SK-N-SH (cell line): ENCODE measurements around the gene ATP12A. TPM values are rescaled to one million over a fixed set of nuclear protein-coding genes. Genes with fewer than 3 reads are reported as not detected.
A peak's percentile ranks its signal among the peaks of the same experiment; 100 is the strongest.

Experiments used
- CTCF ChIA-PET: fragments of 300-600, 350-600 bp; formaldehyde crosslinking; extraction: SDS; loops from one replicate; lab custom pipeline; 2021; lab: Yijun Ruan, JAX
- POLR2A ChIA-PET: fragments of 350-600 bp; sonication (Branson Sonifier 250); formaldehyde crosslinking; extraction: SDS; loops from one replicate; lab custom pipeline; 2020; ENCODE audit warnings: antibody characterized with exemption, inconsistent platforms; lab: Yijun Ruan, JAX
- DNase-seq: peaks from one replicate; pipeline ENCODE4 v3.0.0; 2012
- H2AFZ ChIP-seq: fragments of 200-600 bp; sonication (generic); 2 replicates; pipeline ENCODE4 v1.8.1; 2016; ENCODE audit warnings: antibody characterized with exemption, mild to moderate bottlenecking, low read depth
- H3F3A ChIP-seq: fragments of 200-600 bp; sonication (generic); replicated peaks from 2 replicates; pipeline ENCODE3; 2016; ENCODE audit warnings: antibody characterized with exemption, mild to moderate bottlenecking; ENCODE audit not compliant: insufficient read depth
- H3K27ac ChIP-seq, 2 experiments: fragments of 200-500 bp in 1 of 2; fragments of 200-600 bp in 1 of 2; sonication (Bioruptor generic) in 1 of 2; sonication (generic), shearing (Covaris generic) in 1 of 2; 2 replicates each; pipeline versions ENCODE4 v1.5.1 to v1.6.1; 2014 to 2016; ENCODE audit warnings: low read depth in 2 of 2, inconsistent platforms in 1 of 2, low read length in 1 of 2, mild to moderate bottlenecking in 1 of 2, mixed read lengths in 1 of 2
- H3K27me3 ChIP-seq: fragments of 200-600 bp; sonication (generic), shearing (Covaris generic); 2 replicates; pipeline ENCODE4 v1.6.1; 2016; ENCODE audit warnings: mixed run types; ENCODE audit not compliant: insufficient read depth
- H3K36me3 ChIP-seq, 2 experiments: fragments of 200-500 bp in 1 of 2; fragments of 200-600 bp in 1 of 2; sonication (Bioruptor generic) in 1 of 2; sonication (generic) in 1 of 2; replicated peaks in 1 of 2; 2 replicates each; pipeline versions ENCODE3 to v1.5.1; 2014 to 2016; ENCODE audit warnings: low read length in 1 of 2, mild to moderate bottlenecking in 1 of 2; ENCODE audit not compliant: insufficient read depth in 2 of 2, control insufficient read depth in 1 of 2
- H3K4me1 ChIP-seq, 2 experiments: fragments of 200-500 bp in 1 of 2; fragments of 200-600 bp in 1 of 2; sonication (Bioruptor generic) in 1 of 2; sonication (generic), shearing (Covaris generic) in 1 of 2; 2 replicates each; pipeline versions ENCODE4 v1.5.1 to v1.6.1; 2014 to 2016; ENCODE audit warnings: low read depth in 1 of 2, low read length in 1 of 2, mixed run types in 1 of 2; ENCODE audit not compliant: insufficient read depth in 2 of 2, control insufficient read depth in 1 of 2
- H3K4me2 ChIP-seq: fragments of 200-600 bp; sonication (generic), shearing (Covaris generic); 2 replicates; pipeline ENCODE4 v1.6.1; 2017; ENCODE audit warnings: mixed run types
- H3K4me3 ChIP-seq, 2 experiments: fragments of 200-500 bp in 1 of 2; fragments of 200-600 bp in 1 of 2; sonication (Bioruptor generic) in 1 of 2; sonication (generic), shearing (Covaris generic) in 1 of 2; 2 replicates each; pipeline versions ENCODE4 v1.5.1 to v1.8.1; 2014 to 2016; ENCODE audit warnings: low read depth in 2 of 2, inconsistent platforms in 1 of 2, low read length in 1 of 2, mild to moderate bottlenecking in 1 of 2, mixed read lengths in 1 of 2, moderate library complexity in 1 of 2
- H3K79me2 ChIP-seq: fragments of 200-600 bp; sonication (generic); 2 replicates; pipeline ENCODE4 v1.8.1; 2017; ENCODE audit warnings: mild to moderate bottlenecking; ENCODE audit not compliant: insufficient read depth
- H3K9ac ChIP-seq: fragments of 200-600 bp; sonication (generic); 2 replicates; pipeline ENCODE4 v1.6.1; 2017; ENCODE audit warnings: mixed run types
- H3K9me2 ChIP-seq: fragments of 200-600 bp; sonication (generic); 2 replicates; pipeline ENCODE4 v1.6.1; 2017; ENCODE audit warnings: mixed run types
- H3K9me3 ChIP-seq: fragments of 200-600 bp; sonication (generic); 2 replicates; pipeline ENCODE4 v1.6.1; 2017; ENCODE audit warnings: mixed run types, mild to moderate bottlenecking, moderate library complexity
- H4K20me1 ChIP-seq: fragments of 200-600 bp; sonication (generic); 2 replicates; pipeline ENCODE4 v1.6.1; 2017; ENCODE audit warnings: mild to moderate bottlenecking, mixed run types; ENCODE audit not compliant: insufficient read depth
- CTCF ChIP-seq: fragments of 200-600 bp; sonication (generic); IDR thresholded peaks from 2 replicates; pipeline ENCODE4 v1.6.1; 2017; ENCODE audit warnings: antibody characterized with exemption, mild to moderate bottlenecking, moderate library complexity
- EP300 ChIP-seq, 2 experiments: IDR thresholded peaks; 2 replicates each; pipeline versions ENCODE4 v1.4.0 to v1.6.1; 2012; ENCODE audit warnings: borderline replicate concordance in 1 of 2, low read depth in 1 of 2, low read length in 1 of 2
- FOSL2 ChIP-seq: IDR thresholded peaks from 2 replicates; pipeline ENCODE4 v1.4.0; 2012; ENCODE audit warnings: low read depth, mild to moderate bottlenecking, moderate library complexity, borderline replicate concordance
- FOXJ3 ChIP-seq: sonication (generic); formaldehyde crosslinking; IDR thresholded peaks from 2 replicates; pipeline ENCODE4 v1.5.1; 2020; ENCODE audit warnings: mild to moderate bottlenecking, missing genetic modification reagents
- GATA2 ChIP-seq: sonication (generic); formaldehyde crosslinking; IDR thresholded peaks from 2 replicates; pipeline ENCODE4 v1.5.0; 2020; ENCODE audit warnings: mild to moderate bottlenecking, missing genetic modification reagents
- IRF3 ChIP-seq: fragments of 150-350 bp; IDR thresholded peaks from 2 replicates; pipeline ENCODE4 v1.6.1; 2016; ENCODE audit warnings: mild to moderate bottlenecking, low read depth, low read length
- MXI1 ChIP-seq: IDR thresholded peaks from 2 replicates; pipeline ENCODE4 v1.6.1; 2012; ENCODE audit warnings: mild to moderate bottlenecking, low read depth, low read length, improper control_type of control experiment
- NRF1 ChIP-seq: IDR thresholded peaks from 2 replicates; pipeline ENCODE4 v1.6.1; 2012; ENCODE audit warnings: low read depth, mild to moderate bottlenecking, low read length
- RAD21 ChIP-seq: IDR thresholded peaks from 2 replicates; pipeline ENCODE4 v1.6.1; 2012; ENCODE audit warnings: mild to moderate bottlenecking, low read length
- RFX5 ChIP-seq: IDR thresholded peaks from 2 replicates; pipeline ENCODE4 v1.6.1; 2012; ENCODE audit warnings: mild to moderate bottlenecking, improper control_type of control experiment, low read length
- SMC3 ChIP-seq: IDR thresholded peaks from 2 replicates; pipeline ENCODE4 v1.6.1; 2012; ENCODE audit warnings: low read depth, low read length, improper control_type of control experiment
- TAF1 ChIP-seq: IDR thresholded peaks from 2 replicates; pipeline ENCODE4 v1.6.1; 2012; ENCODE audit warnings: low read depth, mild to moderate bottlenecking, low read length, moderate library complexity, borderline replicate concordance
- TCF12 ChIP-seq: IDR thresholded peaks from 2 replicates; pipeline ENCODE4 v1.4.0; 2012
- TEAD4 ChIP-seq: IDR thresholded peaks from 2 replicates; pipeline ENCODE4 v1.4.0; 2012; ENCODE audit warnings: mild to moderate bottlenecking, borderline replicate concordance; ENCODE audit not compliant: insufficient read depth
- USF1 ChIP-seq: IDR thresholded peaks from 2 replicates; pipeline ENCODE4 v1.4.0; 2012; ENCODE audit warnings: low read depth, borderline replicate concordance
- WGBS: methylation state at CpG from one replicate; pipeline ENCODE4 v1.1.6; 2017; ENCODE audit warnings: low lambda C conversion rate; 5-methylcytosine and 5-hydroxymethylcytosine counted together
- polyA plus RNA-seq, 3 experiments: library from polyadenylated mRNA; depleted of rRNA; stranded (reverse); fragments of >200 nt; gene quantifications; 2 replicates each; pipeline ENCODE4 v1.2.3, GENCODE V29; 2012
- TF ChIP-seq, protein P1 (sequence below): IDR thresholded peaks from 2 replicates; pipeline ENCODE4; 2012

Gene ATP12A
- polyA plus RNA-seq, 1 of the 3 experiments (the other 2 are of a cell fraction): not detected

GRCh38 chr13:24683838-24684599, 3.8 kb downstream of the ATP12A start:
- Histone ChIP-seq H3K27ac (no peak overlapping the region), H4K20me1 (no peaks in the 10 kb centered on the region), H2AFZ (no peak overlapping the region), H3K9me2 (no peaks in the 10 kb centered on the region), H3K4me1 (peaks cover 0 to 3% of the 10 kb centered on the region in 2 experiments; a peak in 2 of 4 replicates), H3K27me3 (peaks cover 38% of the 10 kb centered on the region), H3K9me3 (no peaks in the 10 kb centered on the region), H3K4me2 (no peak overlapping the region), H3K9ac (no peak overlapping the region)
- ChIA-PET POLR2A (no interaction called here), CTCF (interaction anchor here (1.2 to 2.1 kb wide), 3 partner anchors 10 to 44 kb away, joined by 3 to 13 read pairs (median 8); no protein-coding TSS in a partner anchor)
- 14% methylated on average over 4 of the region's 4 CpGs for WGBS
- peak; percentile 91 for DNase-seq
- no peak for TF ChIP-seq EP300 (IDR thresholded peaks at IDR 0.05; ENCODE audit: borderline replicate concordance in 1 of 2, low read depth in 1 of 2, low read length in 1 of 2)
- TF ChIP-seq IRF3: no peak
- no peak for TF ChIP-seq NRF1
- TF ChIP-seq, protein P1, sequence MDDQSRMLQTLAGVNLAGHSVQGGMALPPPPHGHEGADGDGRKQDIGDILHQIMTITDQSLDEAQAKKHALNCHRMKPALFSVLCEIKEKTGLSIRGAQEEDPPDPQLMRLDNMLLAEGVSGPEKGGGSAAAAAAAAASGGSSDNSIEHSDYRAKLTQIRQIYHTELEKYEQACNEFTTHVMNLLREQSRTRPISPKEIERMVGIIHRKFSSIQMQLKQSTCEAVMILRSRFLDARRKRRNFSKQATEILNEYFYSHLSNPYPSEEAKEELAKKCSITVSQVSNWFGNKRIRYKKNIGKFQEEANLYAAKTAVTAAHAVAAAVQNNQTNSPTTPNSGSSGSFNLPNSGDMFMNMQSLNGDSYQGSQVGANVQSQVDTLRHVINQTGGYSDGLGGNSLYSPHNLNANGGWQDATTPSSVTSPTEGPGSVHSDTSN: no peak
- no peak for TF ChIP-seq TEAD4
- no peak for TF ChIP-seq MXI1
- TF ChIP-seq TAF1: no peak
- peak; percentile 41; the same call in 1 of the 2 replicates for TF ChIP-seq RAD21
- no peak for TF ChIP-seq FOXJ3 (CRISPR knock-in tag)
- peak; percentile 75 for TF ChIP-seq CTCF
- no peak for TF ChIP-seq FOSL2
- no peak for TF ChIP-seq RFX5
- TF ChIP-seq GATA2 (CRISPR knock-in tag): no peak
- TF ChIP-seq SMC3: peak; percentile 45
- TF ChIP-seq USF1: no peak
- TF ChIP-seq TCF12: no peak
- TF ChIP-seq, all 33 proteins: peak for 3
- H3K36me3 ChIP-seq: no peaks in the 10 kb centered on the region
- H3F3A ChIP-seq: no peaks in the 10 kb centered on the region
- H3K79me2 ChIP-seq: no peaks in the 10 kb centered on the region
- no peak overlapping the region; a peak in 1 of 4 replicates for H3K4me3 ChIP-seq
